ENCODE measurements around the gene LGALS3. TPM values are rescaled to one million over a fixed set of nuclear protein-coding genes. Genes with fewer than 3 reads are reported as not detected.

Gene LGALS3
- total RNA-seq, 3 donors from 2014 or later, result 488 to 1,705 (median 1,380) TPM

DNA sequence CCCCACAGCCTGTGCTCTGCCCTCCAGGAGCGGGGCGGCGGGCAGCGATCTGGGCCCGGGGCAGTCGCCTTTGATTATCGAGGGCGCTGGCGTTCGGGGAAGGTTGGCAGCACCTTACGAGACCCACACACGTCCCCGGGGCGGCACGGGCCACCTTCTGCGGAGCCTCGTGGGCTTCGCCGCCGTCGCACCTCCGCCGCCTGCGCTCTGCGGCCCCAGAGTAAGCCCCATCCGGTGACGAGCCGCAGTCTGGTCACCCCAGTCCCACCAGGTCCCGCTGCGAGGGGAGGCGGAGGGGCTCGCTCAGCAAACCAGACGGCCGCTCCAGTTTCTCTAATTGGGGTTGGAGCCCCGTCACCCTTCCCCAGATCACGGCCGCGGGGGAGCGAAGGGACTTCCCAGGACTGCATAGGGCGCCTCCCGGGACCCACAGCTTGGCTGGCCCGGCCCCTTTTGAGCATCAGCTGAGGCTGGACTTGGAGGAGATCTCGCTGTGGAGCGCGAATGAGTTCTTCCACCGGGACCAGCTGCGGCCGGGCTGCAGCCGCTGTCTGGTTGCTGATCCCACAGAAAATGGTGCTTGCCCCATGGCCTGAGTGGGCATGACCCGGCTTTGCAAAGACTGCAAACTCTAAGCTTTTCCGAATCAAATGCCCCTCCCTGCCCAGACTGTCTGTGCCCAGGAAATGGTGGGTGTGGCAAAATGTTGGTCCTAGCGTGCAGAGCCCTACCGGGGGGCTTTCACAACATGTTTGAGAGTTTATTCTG lies 560 bp downstream of the LGALS3 start:
- peak; percentile 2 for ATAC-seq
- no peaks in the 10 kb centered on the region for H3K9me3 ChIP-seq
- H3K4me1 ChIP-seq (ENCODE audit: low read depth), result peaks cover 46% of the 10 kb centered on the region
- H3K4me3 ChIP-seq, result peak overlapping the region; percentile 90
- TF ChIP-seq, protein P1, sequence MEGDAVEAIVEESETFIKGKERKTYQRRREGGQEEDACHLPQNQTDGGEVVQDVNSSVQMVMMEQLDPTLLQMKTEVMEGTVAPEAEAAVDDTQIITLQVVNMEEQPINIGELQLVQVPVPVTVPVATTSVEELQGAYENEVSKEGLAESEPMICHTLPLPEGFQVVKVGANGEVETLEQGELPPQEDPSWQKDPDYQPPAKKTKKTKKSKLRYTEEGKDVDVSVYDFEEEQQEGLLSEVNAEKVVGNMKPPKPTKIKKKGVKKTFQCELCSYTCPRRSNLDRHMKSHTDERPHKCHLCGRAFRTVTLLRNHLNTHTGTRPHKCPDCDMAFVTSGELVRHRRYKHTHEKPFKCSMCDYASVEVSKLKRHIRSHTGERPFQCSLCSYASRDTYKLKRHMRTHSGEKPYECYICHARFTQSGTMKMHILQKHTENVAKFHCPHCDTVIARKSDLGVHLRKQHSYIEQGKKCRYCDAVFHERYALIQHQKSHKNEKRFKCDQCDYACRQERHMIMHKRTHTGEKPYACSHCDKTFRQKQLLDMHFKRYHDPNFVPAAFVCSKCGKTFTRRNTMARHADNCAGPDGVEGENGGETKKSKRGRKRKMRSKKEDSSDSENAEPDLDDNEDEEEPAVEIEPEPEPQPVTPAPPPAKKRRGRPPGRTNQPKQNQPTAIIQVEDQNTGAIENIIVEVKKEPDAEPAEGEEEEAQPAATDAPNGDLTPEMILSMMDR (IDR thresholded peaks at IDR 0.05), result no peak
- intact Hi-C loops (cut with DNase I, micrococcal nuclease), result no loop called here
- no peaks in the 10 kb centered on the region for H3K36me3 ChIP-seq (ENCODE audit: low read depth)
- peak; percentile 66 to 82 (median 76) for DNase-seq

- H3K36me3 ChIP-seq (ENCODE audit: low read depth), result no peaks in the 10 kb centered on the region
- DNase-seq (peak in 1 of 3 donors; percentile 40), ATAC-seq (no peak)
- peaks cover 42% of the 10 kb centered on the region for H3K4me1 ChIP-seq (ENCODE audit: low read depth)
- H3K9me3 ChIP-seq, result no peaks in the 10 kb centered on the region
- TF ChIP-seq, protein P1 (IDR thresholded peaks at IDR 0.05), result no peak
- H3K4me3 ChIP-seq, result peak overlapping the region; percentile 90
- intact Hi-C loops (cut with DNase I, micrococcal nuclease), result no loop called here
These were observed 1.1 kb downstream of the LGALS3 start for GRCh38 chr14:55130196-55130550.

DNA sequence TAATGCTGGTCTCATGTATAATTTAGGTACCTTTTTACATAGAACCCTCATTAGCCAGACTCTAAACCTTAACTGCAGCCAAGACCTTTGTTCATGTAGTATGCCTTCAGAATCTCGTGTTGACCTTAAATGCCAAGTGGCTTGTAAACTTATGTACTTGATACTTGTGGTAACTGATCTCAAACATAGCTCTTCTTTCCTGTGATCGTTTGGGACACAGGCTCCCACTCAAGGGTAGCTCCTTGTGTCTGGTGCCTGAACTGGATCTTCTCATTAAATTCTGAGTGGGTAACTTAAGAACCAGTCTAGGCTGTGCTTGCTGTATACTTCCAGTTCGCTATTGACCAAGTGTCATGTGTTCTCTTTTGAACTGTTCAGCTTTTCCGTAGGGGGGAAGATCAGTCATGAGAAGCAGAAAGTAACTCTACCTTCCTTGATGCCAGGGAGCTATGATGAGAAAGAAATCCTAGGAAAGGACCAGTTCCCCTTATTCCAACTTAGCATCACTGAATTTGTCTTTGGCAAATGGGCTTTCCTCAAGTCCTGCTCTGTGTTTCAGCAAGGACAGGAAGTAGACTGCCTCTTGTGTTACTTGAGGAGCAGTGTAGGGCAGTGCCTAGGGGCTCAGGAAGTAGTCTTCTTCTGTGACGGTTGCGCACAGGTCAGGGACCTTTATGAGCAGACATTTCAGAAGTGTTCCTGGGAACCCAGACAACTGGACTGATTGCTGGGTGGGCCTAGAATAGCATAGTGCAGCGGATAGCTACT lies 2.5 kb downstream of the LGALS3 start:
- H3K36me3 ChIP-seq (ENCODE audit: low read depth), result no peaks in the 10 kb centered on the region
- peak in 1 of 3 donors; percentile 59 for DNase-seq

GRCh38 chr14:55133416-55133815 lies 4.4 kb downstream of the LGALS3 start:
- Histone ChIP-seq H3K4me3 (no peak overlapping the region), H3K36me3 (ENCODE audit: low read depth) (no peaks in the 10 kb centered on the region), H3K4me1 (ENCODE audit: low read depth) (peaks cover 30% of the 10 kb centered on the region), H3K9me3 (no peaks in the 10 kb centered on the region)
- ATAC-seq, result no peak
- TF ChIP-seq, protein P1 (IDR thresholded peaks at IDR 0.05), result no peak
- DNase-seq, result no peak
- intact Hi-C loops (cut with DNase I, micrococcal nuclease), result no loop called here

More for the DNA sequence above, 2.5 kb downstream of the LGALS3 start:
- intact Hi-C loops (cut with DNase I, micrococcal nuclease), result no loop called here
- peak overlapping the region; percentile 90 for H3K4me3 ChIP-seq
- TF ChIP-seq, protein P1 (IDR thresholded peaks at IDR 0.05), result no peak
- H3K4me1 ChIP-seq (ENCODE audit: low read depth), result peaks cover 31% of the 10 kb centered on the region
- no peaks in the 10 kb centered on the region for H3K9me3 ChIP-seq
- peak; percentile 2 for ATAC-seq

- H3K4me3 ChIP-seq, result no peak overlapping the region
- H3K4me1 ChIP-seq (ENCODE audit: low read depth), result peaks cover 29% of the 10 kb centered on the region
- no peak for DNase-seq
- no peaks in the 10 kb centered on the region for H3K9me3 ChIP-seq
- TF ChIP-seq, protein P1 (IDR thresholded peaks at IDR 0.05), result no peak
- H3K36me3 ChIP-seq (ENCODE audit: low read depth), result peaks cover 15% of the 10 kb centered on the region
- no peak for ATAC-seq
- intact Hi-C loops (cut with DNase I, micrococcal nuclease), result no loop called here
These were observed 7.2 kb downstream of the LGALS3 start for GRCh38 chr14:55136241-55136640.

Measured in mucosa of descending colon (tissue), 3 donors.